ENCODE results near the gene ACOT7.

DNA sequence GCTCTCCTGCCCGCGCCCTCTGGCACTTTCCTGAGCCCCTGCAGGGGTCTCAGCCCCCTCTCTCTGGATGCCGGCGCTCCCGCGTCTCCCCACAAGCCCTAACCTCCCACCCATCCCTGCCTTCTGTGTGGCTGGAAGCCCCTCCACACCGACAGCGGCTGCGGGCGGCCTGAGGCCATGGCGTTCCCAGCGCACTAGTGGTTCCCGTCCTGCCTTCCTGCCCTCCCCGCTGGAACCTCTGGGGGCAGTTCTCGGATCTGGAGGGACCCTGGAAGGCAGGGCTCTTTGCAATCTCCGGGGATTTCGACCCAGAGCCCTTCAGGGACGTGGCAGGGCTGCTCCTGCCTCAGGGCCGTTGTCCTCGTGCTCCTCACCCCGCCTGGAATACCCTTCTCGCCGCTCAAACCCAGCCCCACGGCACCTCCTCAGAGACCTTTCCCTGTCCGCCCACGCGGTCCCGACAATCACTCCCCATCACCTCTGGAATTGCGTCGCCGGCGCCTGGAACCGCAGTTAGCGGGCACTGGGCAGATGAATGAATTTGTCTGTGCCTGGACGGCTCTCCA lies 30.5 kb upstream of the ACOT7 start:
- TF ChIP-seq, protein P1, sequence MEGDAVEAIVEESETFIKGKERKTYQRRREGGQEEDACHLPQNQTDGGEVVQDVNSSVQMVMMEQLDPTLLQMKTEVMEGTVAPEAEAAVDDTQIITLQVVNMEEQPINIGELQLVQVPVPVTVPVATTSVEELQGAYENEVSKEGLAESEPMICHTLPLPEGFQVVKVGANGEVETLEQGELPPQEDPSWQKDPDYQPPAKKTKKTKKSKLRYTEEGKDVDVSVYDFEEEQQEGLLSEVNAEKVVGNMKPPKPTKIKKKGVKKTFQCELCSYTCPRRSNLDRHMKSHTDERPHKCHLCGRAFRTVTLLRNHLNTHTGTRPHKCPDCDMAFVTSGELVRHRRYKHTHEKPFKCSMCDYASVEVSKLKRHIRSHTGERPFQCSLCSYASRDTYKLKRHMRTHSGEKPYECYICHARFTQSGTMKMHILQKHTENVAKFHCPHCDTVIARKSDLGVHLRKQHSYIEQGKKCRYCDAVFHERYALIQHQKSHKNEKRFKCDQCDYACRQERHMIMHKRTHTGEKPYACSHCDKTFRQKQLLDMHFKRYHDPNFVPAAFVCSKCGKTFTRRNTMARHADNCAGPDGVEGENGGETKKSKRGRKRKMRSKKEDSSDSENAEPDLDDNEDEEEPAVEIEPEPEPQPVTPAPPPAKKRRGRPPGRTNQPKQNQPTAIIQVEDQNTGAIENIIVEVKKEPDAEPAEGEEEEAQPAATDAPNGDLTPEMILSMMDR (IDR thresholded peaks at IDR 0.05), result no peak
- TF ChIP-seq POLR2A (IDR thresholded peaks at IDR 0.05), result no peak

All from lower leg skin (tissue), 3 donors.